ENCODE data around the gene CST6. TPM values are rescaled to one million over a fixed set of nuclear protein-coding genes. Genes with fewer than 3 reads are reported as not detected.

CST6 gene
- total RNA-seq, 1 donor = 2.9 TPM

- Histone ChIP-seq H3K4me1 (ENCODE audit: insufficient read depth, low read length) (peaks cover 3% of the 10 kb centered on the region), H3K4me3 (ENCODE audit: insufficient read depth, low read length) (no peak overlapping the region), H3K79me2 (ENCODE audit: insufficient read depth, low read length) (peaks cover 61% of the 10 kb centered on the region), H3K36me3 (ENCODE audit: insufficient read depth, low read length) (peaks cover 99% of the 10 kb centered on the region), H3K9me3 (ENCODE audit: low read depth, low read length) (no peaks in the 10 kb centered on the region), H3K4me2 (ENCODE audit: insufficient read depth, low read length) (no peak overlapping the region), H3K27me3 (ENCODE audit: insufficient read depth, low read length) (no peaks in the 10 kb centered on the region), H4K20me1 (ENCODE audit: insufficient read depth, low read length) (peaks cover 2% of the 10 kb centered on the region), H2AFZ (ENCODE audit: low read length) (no peak overlapping the region), H3K27ac (ENCODE audit: low read depth, low read length) (no peak overlapping the region)
- no peak for TF ChIP-seq CTCF (IDR thresholded peaks at IDR 0.05; ENCODE audit: extremely low read depth, low read depth, low read length)
- no peak for DNase-seq (ENCODE audit: insufficient read length, low spot score, missing footprints)
Observed at GRCh38 chr11:66059966-66060680, 48.3 kb downstream of the CST6 start.

DNA sequence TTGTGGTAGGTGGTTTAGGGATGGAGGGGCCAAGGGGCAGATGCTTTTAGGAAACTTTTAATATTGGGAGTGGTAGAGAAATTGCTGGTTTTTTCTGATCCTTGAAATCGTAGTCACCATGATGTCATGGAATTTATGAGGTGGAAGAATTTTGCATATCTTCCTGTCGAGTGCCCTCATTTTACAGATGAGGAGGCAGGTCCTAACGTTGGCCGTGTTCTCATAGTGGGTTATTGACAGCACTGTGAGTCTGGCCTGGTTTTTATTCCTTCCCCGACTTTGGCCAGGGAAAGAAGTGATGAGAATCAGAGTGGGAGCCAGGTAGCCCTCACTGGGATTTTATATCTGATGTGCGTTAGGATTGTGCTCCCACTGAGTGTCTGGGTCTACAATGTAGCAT lies 49.5 kb downstream of the CST6 start:
- peaks cover 58% of the 10 kb centered on the region for H3K79me2 ChIP-seq (ENCODE audit: insufficient read depth, low read length)
- no peaks in the 10 kb centered on the region for H3K9me3 ChIP-seq (ENCODE audit: low read depth, low read length)

GRCh38 chr11:66062408-66062807 lies 50.6 kb downstream of the CST6 start:
- no peak for TF ChIP-seq CTCF (IDR thresholded peaks at IDR 0.05; ENCODE audit: extremely low read depth, low read depth, low read length)
- H3K9me3 ChIP-seq (ENCODE audit: low read depth, low read length) = no peaks in the 10 kb centered on the region
- no peak overlapping the region for H3K4me2 ChIP-seq (ENCODE audit: insufficient read depth, low read length)
- H3K36me3 ChIP-seq (ENCODE audit: insufficient read depth, low read length) = peaks cover 99% of the 10 kb centered on the region
- H3K27me3 ChIP-seq (ENCODE audit: insufficient read depth, low read length) = no peaks in the 10 kb centered on the region
- peaks cover 53% of the 10 kb centered on the region for H3K79me2 ChIP-seq (ENCODE audit: insufficient read depth, low read length)
- H3K4me3 ChIP-seq (ENCODE audit: insufficient read depth, low read length) = no peak overlapping the region
- H4K20me1 ChIP-seq (ENCODE audit: insufficient read depth, low read length) = peaks cover 9% of the 10 kb centered on the region
- H3K27ac ChIP-seq (ENCODE audit: low read depth, low read length) = no peak overlapping the region
- H3K4me1 ChIP-seq (ENCODE audit: insufficient read depth, low read length) = no peaks in the 10 kb centered on the region
- DNase-seq (ENCODE audit: insufficient read length, low spot score, missing footprints) = no peak
- no peak overlapping the region for H2AFZ ChIP-seq (ENCODE audit: low read length)

More for the DNA sequence above, 49.5 kb downstream of the CST6 start:
- TF ChIP-seq CTCF (IDR thresholded peaks at IDR 0.05; ENCODE audit: extremely low read depth, low read depth, low read length) = no peak
- Histone ChIP-seq H3K27ac (ENCODE audit: low read depth, low read length) (no peak overlapping the region), H3K27me3 (ENCODE audit: insufficient read depth, low read length) (no peaks in the 10 kb centered on the region), H3K4me2 (ENCODE audit: insufficient read depth, low read length) (no peak overlapping the region), H4K20me1 (ENCODE audit: insufficient read depth, low read length) (peaks cover 4% of the 10 kb centered on the region), H2AFZ (ENCODE audit: low read length) (no peak overlapping the region), H3K36me3 (ENCODE audit: insufficient read depth, low read length) (peaks cover 99% of the 10 kb centered on the region), H3K4me1 (ENCODE audit: insufficient read depth, low read length) (no peaks in the 10 kb centered on the region), H3K4me3 (ENCODE audit: insufficient read depth, low read length) (no peak overlapping the region)
- no peak for DNase-seq (ENCODE audit: insufficient read length, low spot score, missing footprints)

Other genes with a start within 250 kb of the CST6 start
- gene AP5B1, start 231.0 kb upstream of the CST6 start, total RNA-seq = 15.3 and 18.1 TPM in 2 replicates
- not detected in 2 replicates for gene OVOL1, start 224.9 kb upstream of the CST6 start, total RNA-seq
- gene SNX32, start 178.0 kb upstream of the CST6 start, total RNA-seq = 1.1 and 1.5 TPM in 2 replicates
- 607 and 704 TPM in 2 replicates for gene CFL1, start 153.8 kb upstream of the CST6 start, total RNA-seq
- 50.1 and 53.6 TPM in 2 replicates for gene MUS81, start 151.6 kb upstream of the CST6 start, total RNA-seq
- 81.6 and 94.8 TPM in 2 replicates for gene EFEMP2, start 139.2 kb upstream of the CST6 start, total RNA-seq
- gene CTSW, start 132.2 kb upstream of the CST6 start, total RNA-seq = not detected in 2 replicates
- 129 and 151 TPM in 2 replicates for gene FIBP, start 123.5 kb upstream of the CST6 start, total RNA-seq
- 42.4 and 47.0 TPM in 2 replicates for gene CCDC85B, start 121.3 kb upstream of the CST6 start, total RNA-seq
- gene FOSL1, start 111.6 kb upstream of the CST6 start, total RNA-seq = 13.0 and 13.8 TPM in 2 replicates
- 30.9 and 32.9 TPM in 2 replicates for gene C11orf68, start 92.9 kb upstream of the CST6 start, total RNA-seq
- 170 and 190 TPM in 2 replicates for gene DRAP1, start 92.6 kb upstream of the CST6 start, total RNA-seq
- not detected in 2 replicates for gene TSGA10IP, start 66.5 kb upstream of the CST6 start, total RNA-seq
- 22.4 and 25.3 TPM in 2 replicates for gene SART1, start 50.3 kb upstream of the CST6 start, total RNA-seq
- 28.6 and 31.2 TPM in 2 replicates for gene EIF1AD, start 9.9 kb upstream of the CST6 start, total RNA-seq
- gene BANF1, start 9.5 kb upstream of the CST6 start, total RNA-seq = 14.5 and 14.7 TPM in 2 replicates
- gene CATSPER1, start 14.5 kb downstream of the CST6 start, total RNA-seq = not detected in 2 replicates
- not detected in 2 replicates for gene GAL3ST3, start 37.2 kb downstream of the CST6 start, total RNA-seq
- 131 and 164 TPM in 2 replicates for gene SF3B2, start 40.4 kb downstream of the CST6 start, total RNA-seq
- gene PACS1, start 58.3 kb downstream of the CST6 start, total RNA-seq = 38.0 and 39.8 TPM in 2 replicates
- gene KLC2, start 245.7 kb downstream of the CST6 start, total RNA-seq = 21.7 and 33.9 TPM in 2 replicates